NCI-H2081 (cell line): ENCODE results near the gene IL17REL.
A peak's percentile ranks its signal among the peaks of the same experiment; 100 is the strongest.

Experiments
- DNase-seq, 2 experiments: peaks; one replicate each; lab custom pipeline; 2025; lab: John Stamatoyannopoulos, UW

The IL17REL gene

DNA sequence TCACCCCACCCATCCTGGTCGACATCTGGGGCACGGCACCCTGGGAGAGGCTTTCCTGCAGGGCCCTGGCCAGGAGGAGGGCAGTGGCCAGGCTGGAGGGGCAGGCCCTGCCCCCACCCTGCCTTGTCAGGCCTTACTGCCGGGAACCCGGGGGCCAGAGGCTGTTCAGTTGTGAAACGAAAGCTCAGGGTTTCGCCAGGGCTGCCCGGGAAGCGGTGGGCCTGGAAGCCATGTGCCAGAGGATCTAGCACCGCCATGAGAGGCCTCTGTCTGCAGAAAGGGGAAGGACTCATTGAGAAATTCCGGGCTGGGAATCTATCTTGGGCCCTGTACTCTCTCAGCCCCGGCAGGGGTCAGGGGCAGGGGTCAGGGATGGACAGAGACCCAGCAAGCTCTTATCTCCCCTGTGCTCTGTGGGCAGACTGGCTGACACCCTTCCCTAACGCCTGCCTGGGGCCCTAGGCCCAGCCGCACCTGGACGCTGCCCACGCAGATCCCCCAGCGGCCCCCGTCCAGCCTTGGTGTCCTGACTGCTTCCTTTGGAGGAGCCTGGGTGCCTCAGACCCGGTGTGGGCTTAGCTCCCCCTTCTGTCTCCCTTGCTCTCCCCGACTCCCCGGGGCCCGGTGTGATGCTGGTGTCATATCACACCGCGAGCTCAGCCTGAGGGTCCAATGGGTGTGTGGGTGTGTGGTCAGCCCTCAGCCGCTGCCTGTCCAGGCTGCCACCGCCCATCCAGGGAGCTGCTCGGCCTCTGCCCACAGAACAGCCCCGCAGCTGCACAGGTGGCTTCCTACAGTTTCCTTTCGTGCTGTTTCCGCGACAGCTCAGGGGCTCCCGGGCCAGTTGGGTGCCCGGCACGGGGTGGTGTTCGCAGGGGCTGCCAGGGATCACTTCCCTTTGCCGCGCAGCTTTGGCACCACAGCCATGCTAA, 45.5 kb downstream of the IL17REL start:
- no peak for DNase-seq

DNA sequence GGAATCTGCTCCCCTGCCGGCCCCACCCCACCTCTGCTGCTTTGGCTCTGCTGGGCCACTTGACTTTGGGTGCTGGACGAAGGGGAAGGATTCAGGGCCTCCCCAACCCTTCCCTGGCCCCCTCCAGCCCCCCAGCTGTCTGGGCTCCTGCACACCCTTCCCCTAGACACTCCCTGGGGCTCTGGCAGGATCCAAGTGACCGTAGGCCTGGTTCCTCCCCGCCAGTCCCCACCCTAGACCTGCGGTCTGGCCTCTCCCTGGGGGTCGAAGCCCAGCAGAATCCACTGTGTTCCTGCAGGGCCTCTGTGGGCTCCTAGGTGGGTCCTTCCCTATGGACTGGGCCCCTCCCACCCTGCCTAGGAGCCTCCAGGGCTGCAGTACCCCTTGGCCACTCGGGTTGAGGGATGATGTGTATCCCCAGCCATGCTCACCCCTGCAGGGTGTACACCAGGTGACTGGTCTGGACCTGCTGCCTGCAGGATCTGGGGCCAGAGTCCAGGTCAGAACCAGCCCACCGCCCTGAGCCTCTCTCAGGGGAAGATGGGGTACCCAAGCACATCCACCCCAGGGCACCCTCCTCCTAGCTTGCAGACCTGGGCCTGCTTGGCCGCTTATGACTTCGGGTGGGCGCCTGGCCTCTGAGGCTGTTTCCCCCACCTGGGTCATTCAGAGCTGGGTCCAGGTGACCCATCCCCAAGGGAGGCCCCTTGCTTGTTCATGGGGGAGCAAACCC, 46.4 kb downstream of the IL17REL start:
- no peak for DNase-seq

DNA sequence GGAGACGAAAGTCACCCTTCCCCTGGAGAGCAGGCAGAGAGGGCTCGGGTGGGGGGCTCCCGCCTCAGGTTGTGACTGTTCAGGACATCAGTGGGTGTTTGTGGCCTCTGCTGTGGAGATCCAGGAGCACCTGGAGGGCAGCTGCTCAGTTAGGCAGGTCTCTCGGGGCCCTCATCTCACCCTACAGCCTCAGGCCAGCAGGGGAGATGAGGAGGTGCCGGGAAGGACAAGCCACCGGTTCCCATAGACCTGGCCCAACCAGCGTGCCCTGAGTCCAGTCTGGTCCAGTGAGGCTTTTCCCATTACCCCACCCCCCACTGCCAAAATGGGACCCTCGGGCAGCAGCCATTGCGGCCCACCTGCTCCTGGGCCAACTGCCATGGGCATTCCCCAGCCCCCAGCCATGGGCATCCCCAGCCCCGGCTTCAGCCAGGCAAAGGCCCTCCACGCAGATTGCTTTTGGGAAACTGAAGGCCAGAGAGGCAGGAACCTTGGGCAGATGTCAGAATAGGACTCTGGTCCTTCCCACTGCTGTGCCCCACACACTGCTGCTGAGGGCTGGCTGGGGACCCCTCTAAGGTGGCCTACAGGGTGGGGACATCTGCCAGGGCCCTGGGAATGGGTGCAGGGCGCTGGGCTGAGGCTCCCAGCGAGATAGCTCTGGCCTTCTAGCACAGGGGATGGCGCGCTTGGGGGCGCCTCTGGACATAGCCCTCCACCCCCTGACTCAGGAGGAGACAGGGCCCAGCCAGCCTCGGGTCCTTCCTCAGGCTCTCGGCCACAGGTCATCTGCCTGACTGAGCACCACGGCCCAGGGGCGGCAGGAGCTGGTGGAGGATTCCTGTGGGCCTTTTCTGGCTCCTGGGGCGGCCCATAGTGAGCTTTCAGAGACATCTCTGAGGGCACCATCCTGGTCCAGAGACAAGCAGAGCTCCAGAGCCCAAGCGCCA, 47.2 kb downstream of the IL17REL start:
- DNase-seq, result no peak

DNA sequence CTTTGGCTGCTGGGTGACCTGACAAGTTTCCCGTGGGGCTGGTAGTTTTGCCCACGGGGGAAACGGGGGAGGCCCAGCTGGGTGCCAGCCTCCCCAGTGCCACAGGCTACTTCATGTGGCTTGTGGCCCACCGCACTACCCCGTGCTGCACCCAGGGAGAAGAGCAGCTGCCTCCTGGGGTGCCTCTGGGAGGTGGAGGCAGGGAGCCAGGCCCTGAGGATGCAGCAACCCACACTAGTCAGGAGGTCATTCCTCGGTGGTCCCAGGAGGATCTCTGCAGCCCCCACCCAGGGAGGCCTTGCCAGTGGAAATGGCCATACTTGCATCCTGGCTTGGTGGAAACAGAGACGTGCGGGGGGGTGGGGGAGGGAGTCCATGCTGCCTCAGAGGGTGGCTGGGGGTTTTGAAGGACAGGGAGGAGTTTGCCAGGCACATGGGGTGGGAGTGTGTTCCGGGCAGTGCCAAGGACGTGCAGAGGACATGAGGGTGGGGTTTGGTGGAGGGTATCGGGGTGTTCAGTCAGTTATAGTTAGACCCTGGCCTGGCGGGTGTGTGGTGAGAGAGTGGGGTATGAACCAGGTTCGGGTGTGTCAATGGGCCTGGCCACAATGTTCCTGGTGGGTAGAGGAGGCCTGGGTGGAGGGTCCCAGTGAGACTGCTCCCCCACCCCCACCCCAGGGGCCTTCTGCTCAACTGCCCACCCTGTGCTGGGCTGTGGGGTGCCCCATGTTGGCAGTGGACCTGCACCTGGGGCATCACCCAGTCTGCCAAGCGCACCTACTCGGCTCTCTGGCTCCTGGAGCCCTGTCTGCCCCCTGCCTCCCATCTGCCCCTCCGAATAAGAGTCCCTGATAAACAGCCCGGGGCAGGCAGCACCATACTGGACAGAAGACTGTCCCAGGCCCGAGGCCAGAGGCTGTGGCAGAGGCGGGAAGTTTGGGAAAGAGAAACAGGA, 48.2 kb downstream of the IL17REL start:
- no peak for DNase-seq

DNA sequence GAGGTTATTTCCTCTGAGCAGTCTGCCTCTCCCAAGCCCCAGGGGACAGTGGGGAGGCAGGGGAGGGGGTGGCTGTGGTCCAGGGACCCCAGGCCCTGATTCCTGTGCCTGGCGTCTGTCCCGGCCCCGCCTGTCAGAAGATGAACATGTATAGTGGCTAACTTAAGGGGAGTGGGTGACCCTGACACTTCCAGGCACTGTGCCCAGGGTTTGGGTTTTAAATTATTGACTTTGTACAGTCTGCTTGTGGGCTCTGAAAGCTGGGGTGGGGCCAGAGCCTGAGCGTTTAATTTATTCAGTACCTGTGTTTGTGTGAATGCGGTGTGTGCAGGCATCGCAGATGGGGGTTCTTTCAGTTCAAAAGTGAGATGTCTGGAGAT, 48.9 kb downstream of the IL17REL start:
- DNase-seq, result peak in 1 of 2 experiments; percentile 51

DNA sequence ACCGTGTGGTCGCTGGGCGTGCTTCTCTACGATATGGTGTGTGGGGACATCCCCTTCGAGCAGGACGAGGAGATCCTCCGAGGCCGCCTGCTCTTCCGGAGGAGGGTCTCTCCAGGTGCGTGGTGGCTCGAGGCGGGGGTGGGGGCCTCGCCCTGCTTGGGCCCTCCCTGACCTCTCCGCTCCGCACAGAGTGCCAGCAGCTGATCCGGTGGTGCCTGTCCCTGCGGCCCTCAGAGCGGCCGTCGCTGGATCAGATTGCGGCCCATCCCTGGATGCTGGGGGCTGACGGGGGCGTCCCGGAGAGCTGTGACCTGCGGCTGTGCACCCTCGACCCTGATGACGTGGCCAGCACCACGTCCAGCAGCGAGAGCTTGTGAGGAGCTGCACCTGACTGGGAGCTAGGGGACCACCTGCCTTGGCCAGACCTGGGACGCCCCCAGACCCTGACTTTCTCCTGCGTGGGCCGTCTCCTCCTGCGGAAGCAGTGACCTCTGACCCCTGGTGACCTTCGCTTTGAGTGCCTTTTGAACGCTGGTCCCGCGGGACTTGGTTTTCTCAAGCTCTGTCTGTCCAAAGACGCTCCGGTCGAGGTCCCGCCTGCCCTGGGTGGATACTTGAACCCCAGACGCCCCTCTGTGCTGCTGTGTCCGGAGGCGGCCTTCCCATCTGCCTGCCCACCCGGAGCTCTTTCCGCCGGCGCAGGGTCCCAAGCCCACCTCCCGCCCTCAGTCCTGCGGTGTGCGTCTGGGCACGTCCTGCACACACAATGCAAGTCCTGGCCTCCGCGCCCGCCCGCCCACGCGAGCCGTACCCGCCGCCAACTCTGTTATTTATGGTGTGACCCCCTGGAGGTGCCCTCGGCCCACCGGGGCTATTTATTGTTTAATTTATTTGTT, 49.6 kb downstream of the IL17REL start:
- no peak for DNase-seq

DNA sequence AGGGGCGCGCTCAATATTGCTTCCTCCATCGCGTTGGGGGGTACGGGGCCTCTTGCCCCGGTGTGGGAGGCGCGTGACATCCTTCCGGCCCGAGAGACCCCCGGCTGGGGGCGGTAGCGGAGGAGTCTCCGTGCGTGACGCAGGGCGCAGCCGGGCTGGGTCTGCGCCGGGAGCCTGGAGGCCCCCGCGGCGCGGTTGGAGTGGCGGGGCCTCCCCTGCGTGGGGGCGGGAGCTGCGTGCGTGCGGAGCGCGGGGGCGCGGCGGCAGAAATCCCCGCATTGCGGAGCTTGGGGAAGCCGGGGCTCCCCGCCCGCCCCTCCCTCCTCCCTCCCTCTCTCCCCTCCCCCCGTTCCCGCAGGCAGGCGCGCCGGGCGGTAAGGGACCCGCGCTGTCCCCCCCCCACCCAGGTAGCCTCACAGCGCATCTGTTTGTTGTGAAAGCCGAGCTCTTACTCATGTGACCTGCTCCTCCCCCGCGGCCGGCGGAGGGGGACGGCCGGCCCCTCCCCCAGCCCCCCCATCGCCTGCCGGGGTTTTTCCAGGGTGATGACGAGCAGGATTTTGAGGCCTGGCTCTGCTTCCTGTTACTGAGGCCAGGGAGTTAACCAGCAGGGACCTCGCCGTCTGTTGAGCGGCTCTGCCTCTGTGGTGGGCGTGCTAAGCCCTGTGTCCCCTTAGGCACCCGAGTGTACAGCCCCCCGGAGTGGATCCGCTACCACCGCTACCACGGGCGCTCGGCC, 50.4 kb downstream of the IL17REL start:
- peak; percentile 71 to 84 for DNase-seq

DNA sequence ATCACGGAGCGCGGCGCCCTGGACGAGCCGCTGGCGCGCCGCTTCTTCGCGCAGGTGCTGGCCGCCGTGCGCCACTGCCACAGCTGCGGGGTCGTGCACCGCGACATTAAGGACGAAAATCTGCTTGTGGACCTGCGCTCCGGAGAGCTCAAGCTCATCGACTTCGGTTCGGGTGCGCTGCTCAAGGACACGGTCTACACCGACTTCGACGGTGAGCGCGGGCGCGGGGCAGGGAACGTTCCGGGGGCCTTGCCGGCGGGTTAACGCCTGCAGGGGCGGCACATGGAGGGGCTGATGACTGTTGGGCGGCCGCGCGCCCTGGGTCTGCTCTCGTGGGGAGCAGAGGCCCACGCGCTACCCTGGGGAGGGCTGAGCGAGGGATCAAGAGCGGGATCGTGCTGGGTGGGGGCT, 51.0 kb downstream of the IL17REL start:
- no peak for DNase-seq

DNA sequence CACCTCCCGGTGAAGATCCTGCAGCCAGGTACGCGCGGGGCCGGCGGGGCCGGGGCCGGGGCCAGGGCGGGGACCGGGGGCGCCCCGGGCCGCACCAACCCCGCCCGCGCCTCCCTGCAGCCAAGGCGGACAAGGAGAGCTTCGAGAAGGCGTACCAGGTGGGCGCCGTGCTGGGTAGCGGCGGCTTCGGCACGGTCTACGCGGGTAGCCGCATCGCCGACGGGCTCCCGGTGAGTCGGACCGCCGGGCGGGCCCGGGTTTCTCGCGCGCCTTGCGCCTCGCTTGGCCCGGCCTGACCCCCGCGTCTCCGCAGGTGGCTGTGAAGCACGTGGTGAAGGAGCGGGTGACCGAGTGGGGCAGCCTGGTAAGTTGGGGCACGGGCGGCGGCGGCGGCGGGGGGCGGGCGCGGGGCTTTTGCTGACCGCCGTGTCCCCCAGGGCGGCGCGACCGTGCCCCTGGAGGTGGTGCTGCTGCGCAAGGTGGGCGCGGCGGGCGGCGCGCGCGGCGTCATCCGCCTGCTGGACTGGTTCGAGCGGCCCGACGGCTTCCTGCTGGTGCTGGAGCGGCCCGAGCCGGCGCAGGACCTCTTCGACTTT, 51.5 kb downstream of the IL17REL start:
- DNase-seq, result peak in 1 of 2 experiments; percentile 16

DNA sequence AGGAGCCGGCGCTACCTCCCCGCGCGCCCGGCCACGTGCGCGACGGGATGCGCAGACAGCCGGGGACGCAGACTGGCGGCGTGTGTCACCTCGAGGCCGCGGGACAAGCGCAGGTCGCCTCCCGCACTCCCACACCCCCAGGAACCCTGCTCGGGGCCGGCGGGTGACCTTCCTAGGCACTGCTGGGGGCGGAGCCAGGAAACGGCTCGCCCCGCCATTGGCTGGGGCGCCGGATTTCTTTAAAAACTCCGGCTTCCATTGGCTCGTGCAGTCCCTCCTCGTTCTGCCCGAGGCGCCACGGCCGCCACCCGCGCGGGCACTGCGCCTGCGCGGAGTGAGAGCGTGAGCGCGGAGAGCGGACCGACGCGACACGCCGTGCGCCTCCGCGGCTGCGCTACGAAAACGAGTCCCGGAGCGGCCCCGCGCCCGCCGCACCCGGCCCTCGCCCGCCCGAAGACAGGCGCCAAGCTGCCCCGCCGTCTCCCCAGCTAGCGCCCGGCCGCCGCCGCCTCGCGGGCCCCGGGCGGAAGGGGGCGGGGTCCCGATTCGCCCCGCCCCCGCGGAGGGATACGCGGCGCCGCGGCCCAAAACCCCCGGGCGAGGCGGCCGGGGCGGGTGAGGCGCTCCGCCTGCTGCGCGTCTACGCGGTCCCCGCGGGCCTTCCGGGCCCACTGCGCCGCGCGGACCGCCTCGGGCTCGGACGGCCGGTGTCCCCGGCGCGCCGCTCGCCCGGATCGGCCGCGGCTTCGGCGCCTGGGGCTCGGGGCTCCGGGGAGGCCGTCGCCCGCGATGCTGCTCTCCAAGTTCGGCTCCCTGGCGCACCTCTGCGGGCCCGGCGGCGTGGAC, 52.2 kb downstream of the IL17REL start, which contains the start of gene PIM3:
Gene PIM3 (plus strand): TSS at position 614 of the 846 bp plus-strand sequence. CDS start 176 bp downstream, at position 790.
- DNase-seq, result peak; percentile 91 to 95

DNA sequence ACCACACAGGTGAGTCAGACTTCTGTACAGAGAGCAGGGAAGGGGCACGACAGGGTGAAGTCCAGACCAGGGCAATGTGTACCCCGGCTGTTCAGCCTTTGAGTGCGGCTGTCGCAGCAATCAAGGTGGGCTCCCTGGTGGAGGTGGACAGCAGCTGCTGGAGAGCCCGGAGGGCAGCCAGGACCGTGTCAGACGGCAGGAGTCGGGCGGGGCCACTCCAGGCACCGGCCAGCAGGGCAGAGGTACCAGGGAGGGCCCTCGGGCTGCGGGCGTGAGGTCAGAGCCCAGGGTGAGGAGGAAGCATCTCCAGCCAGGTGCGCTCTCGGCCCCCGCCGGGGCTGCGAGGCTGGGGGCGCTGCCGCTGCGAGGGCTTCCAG, 52.8 kb downstream of the IL17REL start:
- DNase-seq, result no peak

DNA sequence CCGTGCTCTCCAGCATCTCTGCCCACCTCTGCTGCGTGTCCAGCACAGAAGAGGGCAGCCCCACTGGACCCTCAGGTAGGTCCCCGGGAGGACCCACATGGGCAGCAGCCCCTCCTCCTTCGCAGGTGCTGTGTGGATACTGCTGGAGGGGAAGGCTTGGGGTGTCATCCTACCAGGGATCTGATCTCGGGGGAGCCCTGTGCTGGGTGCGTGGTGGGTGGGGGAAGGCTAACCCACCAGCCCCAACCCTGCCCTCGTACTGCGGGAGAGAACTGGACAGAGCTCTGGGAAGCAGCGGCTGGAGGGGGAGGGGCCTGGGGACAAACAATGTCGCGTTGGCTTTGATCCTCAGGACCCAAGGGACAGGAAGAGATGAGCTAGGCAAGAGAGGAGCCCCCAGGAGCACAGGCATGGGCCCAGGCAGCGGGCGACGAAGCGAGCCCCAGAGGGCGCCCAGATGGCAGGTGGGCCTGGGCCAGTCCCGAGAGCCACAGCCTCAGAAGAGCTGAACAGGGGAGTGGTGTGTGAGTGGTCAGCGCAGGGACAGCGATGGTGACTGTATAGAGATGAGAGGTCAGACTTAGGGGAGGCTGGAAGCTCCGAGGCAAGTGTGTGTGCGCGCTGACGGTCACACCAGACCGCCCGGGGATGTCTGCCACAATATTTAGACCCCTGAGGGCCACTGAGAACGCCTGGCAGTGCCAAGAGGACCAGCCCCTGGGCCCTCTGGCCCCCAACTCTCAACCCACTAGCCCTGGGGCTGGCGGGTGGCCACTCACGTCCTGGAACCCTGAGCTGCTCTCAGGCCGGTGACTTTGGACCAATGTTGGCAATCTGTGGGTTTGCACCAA, 53.4 kb downstream of the IL17REL start:
- no peak for DNase-seq

DNA sequence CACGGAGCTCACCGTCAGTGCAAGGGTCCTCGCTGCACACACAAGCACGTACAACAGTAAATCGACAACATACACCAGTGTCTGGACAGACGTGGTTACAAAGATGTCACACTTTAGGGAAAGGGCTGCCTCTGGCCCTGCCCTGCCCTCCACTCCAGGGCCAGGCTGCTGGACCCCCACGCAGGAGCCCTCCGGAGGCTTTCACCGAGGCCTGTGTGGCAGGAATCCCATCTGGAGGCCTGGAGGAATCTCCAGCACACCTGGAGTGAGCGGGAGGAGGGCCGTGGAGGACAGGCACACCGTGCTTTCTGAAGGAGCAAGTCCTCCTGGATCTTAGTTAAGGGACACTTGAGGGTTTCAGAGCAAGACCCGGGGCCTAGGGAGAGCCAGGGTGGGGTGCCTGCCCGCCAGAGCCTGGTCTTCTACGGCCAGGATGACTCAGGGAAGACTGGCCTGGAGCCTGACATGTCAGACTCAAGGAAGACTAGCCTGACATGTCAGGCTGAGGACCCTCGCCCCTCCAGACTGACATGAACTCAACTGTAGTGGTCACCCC, 54.1 kb downstream of the IL17REL start:
- DNase-seq, result no peak

DNA sequence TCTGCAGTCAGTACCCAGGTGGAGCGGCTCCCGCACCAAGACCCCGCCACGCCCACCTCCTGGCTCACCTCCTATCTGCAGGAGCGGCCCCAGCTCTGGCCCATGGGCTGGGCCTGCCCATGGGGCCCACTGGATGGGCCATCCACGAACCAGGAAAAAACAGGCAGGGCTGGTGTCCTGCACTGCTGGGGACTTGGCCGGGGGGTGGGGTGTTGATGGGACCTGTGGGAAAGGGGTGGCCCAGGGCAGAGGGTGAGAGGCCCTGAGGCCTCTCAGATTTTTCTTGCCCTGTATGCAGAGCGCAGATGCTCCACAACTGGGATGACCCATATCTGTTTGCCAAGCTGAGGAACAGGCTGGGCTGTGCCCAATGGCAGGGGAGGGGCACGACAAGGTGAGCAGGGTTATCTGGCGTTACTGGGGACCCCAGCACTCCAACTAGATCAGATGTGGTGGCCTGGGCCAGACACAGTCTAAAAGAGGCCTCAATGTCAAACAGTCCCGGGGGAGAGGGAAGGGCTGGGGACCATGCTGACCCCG, 54.7 kb downstream of the IL17REL start:
- DNase-seq, result no peak

DNA sequence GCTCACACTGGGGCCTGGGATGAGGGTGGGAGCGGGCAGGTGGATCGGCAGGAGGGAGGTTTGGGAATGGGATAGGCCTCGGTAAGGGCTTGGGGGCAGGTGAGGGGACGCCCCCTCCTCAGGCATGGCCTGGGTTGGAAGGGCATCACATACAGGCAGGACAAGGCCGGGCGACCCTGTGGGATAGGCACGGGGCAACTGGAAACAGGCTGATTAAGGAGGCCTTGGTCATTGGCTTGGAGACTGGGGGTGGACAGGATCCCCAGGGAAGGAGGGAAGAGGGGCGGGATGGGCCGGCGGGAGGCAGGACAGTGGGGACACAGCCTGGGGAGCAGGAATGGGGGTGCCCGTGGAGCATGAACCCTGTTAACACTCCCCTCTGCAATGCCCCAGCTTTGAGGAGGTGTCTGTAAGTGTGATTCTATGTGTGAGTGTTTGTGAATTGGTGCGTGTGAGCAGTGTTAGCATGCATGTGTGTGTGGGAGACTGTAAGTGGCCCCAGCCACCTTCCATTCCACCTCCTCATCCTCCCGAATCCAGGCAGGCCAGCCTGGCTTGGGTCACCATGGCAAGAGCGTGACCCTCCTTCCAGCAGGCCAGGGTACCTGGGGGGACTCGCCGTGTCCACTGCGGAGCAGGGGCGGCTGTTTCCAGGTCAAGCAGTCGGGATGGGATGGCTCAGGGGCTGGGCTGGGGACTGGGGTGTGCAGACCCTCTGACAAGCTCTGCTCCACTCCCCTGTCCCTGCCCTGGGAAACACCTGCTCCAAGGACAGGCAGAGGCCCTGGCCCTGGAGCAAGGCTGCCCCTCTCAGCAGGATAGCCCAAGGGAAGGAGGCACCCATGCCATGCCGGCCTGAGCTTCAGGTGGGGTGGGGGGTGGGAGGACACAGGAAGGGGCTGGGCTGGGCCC, 55.4 kb downstream of the IL17REL start:
- DNase-seq, result no peak
